HepG2 (cell line): ENCODE measurements around the gene GIPC1. TPM values are rescaled to one million over a fixed set of nuclear protein-coding genes. Genes with fewer than 3 reads are reported as not detected.

Source experiments
- CCAR2 ChIP-seq: fragments of 200-400 bp; formaldehyde crosslinking; optimal IDR thresholded peaks from 2 replicates; pipeline ENCODE3; 2018; ENCODE audit warnings: low read depth, mild to moderate bottlenecking, low read length, moderate library complexity
- CERS6 ChIP-seq: sonication (generic); formaldehyde crosslinking; IDR thresholded peaks from 2 replicates; pipeline ENCODE4 v1.5.0; 2020; ENCODE audit warnings: missing genetic modification reagents
- ETS1 ChIP-seq: sonication (generic); formaldehyde crosslinking; IDR thresholded peaks from 2 replicates; pipeline ENCODE4 v1.4.0; 2020; ENCODE audit warnings: missing genetic modification reagents
- GZF1 ChIP-seq: sonication (generic); formaldehyde crosslinking; IDR thresholded peaks from 2 replicates; pipeline ENCODE4 v1.5.1; 2020; ENCODE audit warnings: mild to moderate bottlenecking, missing genetic modification reagents
- HDAC1 ChIP-seq: sonication (generic); formaldehyde crosslinking; IDR thresholded peaks from 2 replicates; pipeline ENCODE4 v1.5.1; 2020; ENCODE audit warnings: mild to moderate bottlenecking, missing genetic modification reagents
- IKZF4 ChIP-seq: sonication (generic); formaldehyde crosslinking; IDR thresholded peaks from 2 replicates; pipeline ENCODE4 v1.5.1; 2020; ENCODE audit warnings: borderline replicate concordance, mild to moderate bottlenecking, low read depth, missing genetic modification reagents; ENCODE audit errors: not compliant biosample characterization
- KLF11 ChIP-seq: IDR thresholded peaks from 2 replicates; pipeline ENCODE4 v1.6.1; 2016; ENCODE audit warnings: missing compliant biosample characterization
- PREB ChIP-seq: sonication (generic); formaldehyde crosslinking; IDR thresholded peaks from 2 replicates; pipeline ENCODE4 v1.4.0; 2020; ENCODE audit warnings: missing genetic modification reagents
- RFX1 ChIP-seq: fragments of 450-650 bp; IDR thresholded peaks from 2 replicates; pipeline ENCODE4 v1.6.1; 2017
- RFXANK ChIP-seq: IDR thresholded peaks from 2 replicates; pipeline ENCODE4 v1.6.1; 2016
- SALL2 ChIP-seq: sonication (generic); formaldehyde crosslinking; IDR thresholded peaks from 2 replicates; pipeline ENCODE4 v1.8.1; 2023; ENCODE audit warnings: mild to moderate bottlenecking, missing genetic modification reagents, inconsistent platforms
- TBP ChIP-seq: sonication (generic); formaldehyde crosslinking; IDR thresholded peaks from 2 replicates; pipeline ENCODE4 v1.5.0; 2020; ENCODE audit warnings: missing genetic modification reagents
- TCF12 ChIP-seq, 2 experiments: fragments of 450-650 bp in 1 of 2; sonication (generic) in 1 of 2; formaldehyde crosslinking in 1 of 2; IDR thresholded peaks; 2 replicates each; pipeline versions ENCODE4 v1.6.1 to v1.8.0; 2017 to 2022; ENCODE audit warnings: antibody characterized with exemption in 1 of 2, mild to moderate bottlenecking in 1 of 2, missing genetic modification reagents in 1 of 2, moderate library complexity in 1 of 2
- ZBTB26 ChIP-seq: IDR thresholded peaks from 2 replicates; pipeline ENCODE4 v1.6.1; 2016; ENCODE audit warnings: missing compliant biosample characterization, missing genetic modification reagents, borderline replicate concordance
- ZNF3 ChIP-seq: IDR thresholded peaks from 2 replicates; pipeline ENCODE4 v1.7.0; 2017; ENCODE audit warnings: inconsistent platforms
- ZNF337 ChIP-seq: sonication (generic); formaldehyde crosslinking; IDR thresholded peaks from 2 replicates; pipeline ENCODE4 v1.5.1; 2020; ENCODE audit warnings: missing genetic modification reagents, low read depth, mild to moderate bottlenecking, borderline replicate concordance
- ZNF367 ChIP-seq: sonication (generic); formaldehyde crosslinking; IDR thresholded peaks from 2 replicates; pipeline ENCODE4 v1.4.0; 2020; ENCODE audit warnings: missing genetic modification reagents, borderline replicate concordance
- ZNF547 ChIP-seq: sonication (generic); formaldehyde crosslinking; IDR thresholded peaks from 2 replicates; pipeline ENCODE4 v1.5.1; 2020; ENCODE audit warnings: mild to moderate bottlenecking, missing genetic modification reagents
- polyA plus RNA-seq, 8 experiments: library from polyadenylated mRNA; depleted of rRNA in 3 of 8; stranded (reverse) in 7 of 8; unstranded in 1 of 8; fragments of >200 nt; fragmentation: Illumina TruSeq in 4 of 8; extraction: Trizol in 4 of 8; gene quantifications; 2 replicates each; pipeline versions ENCODE4 v1.2.1 to v1.2.3, GENCODE V29; 2011 to 2016; ENCODE audit warnings: low read depth in 4 of 8, missing spikeins in 1 of 8, mixed read lengths in 1 of 8; ENCODE audit not compliant: insufficient read depth in 1 of 8
- total RNA-seq, 5 experiments: library from RNA; depleted of rRNA; stranded (reverse); fragments of >200 nt; fragmentation: Illumina TruSeq; extraction: Trizol; gene quantifications; 2 replicates each; pipeline ENCODE4 v1.2.3, GENCODE V29; 2016; ENCODE audit warnings: low read depth in 1 of 5
- TF ChIP-seq, protein P1 (sequence below): sonication (generic); formaldehyde crosslinking; IDR thresholded peaks from 2 replicates; pipeline ENCODE4 v1.8.0; 2022; ENCODE audit warnings: low read depth, missing genetic modification reagents
- TF ChIP-seq, protein P2 (sequence below): sonication (generic); formaldehyde crosslinking; IDR thresholded peaks from 2 replicates; pipeline ENCODE4 v1.5.0; 2020; ENCODE audit warnings: mild to moderate bottlenecking, missing genetic modification reagents, borderline replicate concordance
- TF ChIP-seq, protein P3 (sequence below): sonication (generic); formaldehyde crosslinking; IDR thresholded peaks from 2 replicates; pipeline ENCODE4 v1.5.1; 2020; ENCODE audit warnings: missing genetic modification reagents, mild to moderate bottlenecking, borderline replicate concordance

Gene GIPC1
- total and polyA plus RNA-seq, 2 of the 13 experiments (the other 11 are each of a cell fraction or from before 2014, with no cell fraction given): 27.1 to 48.1 TPM

DNA sequence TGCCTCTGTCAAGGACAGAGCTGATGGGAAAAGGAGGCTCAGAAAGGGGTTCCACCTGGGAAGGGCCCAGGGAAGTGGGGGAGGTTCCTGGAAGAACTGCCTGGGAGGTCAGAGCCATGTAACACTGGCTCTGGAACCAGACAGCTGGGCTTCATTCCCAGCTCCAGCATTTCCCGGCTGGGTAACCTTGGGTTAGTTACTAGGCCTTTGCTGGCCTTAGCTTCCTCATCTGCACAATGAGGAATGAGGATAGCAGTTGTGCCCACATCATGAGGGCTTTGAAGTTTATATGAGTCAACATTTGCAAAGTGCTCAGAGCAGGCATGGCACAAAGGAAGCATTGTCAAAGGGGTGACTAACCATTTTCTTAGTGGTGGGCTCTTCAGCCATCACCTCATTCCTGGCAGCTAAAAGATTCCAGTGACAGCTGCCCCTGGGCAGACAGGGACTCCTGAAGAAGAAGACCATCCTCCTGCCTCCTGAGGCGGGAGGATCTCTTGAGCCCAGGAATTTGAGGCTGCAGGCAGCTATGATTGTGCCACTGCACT is 24.0 kb upstream of the GIPC1 start (continued):
- TF ChIP-seq, protein P1, sequence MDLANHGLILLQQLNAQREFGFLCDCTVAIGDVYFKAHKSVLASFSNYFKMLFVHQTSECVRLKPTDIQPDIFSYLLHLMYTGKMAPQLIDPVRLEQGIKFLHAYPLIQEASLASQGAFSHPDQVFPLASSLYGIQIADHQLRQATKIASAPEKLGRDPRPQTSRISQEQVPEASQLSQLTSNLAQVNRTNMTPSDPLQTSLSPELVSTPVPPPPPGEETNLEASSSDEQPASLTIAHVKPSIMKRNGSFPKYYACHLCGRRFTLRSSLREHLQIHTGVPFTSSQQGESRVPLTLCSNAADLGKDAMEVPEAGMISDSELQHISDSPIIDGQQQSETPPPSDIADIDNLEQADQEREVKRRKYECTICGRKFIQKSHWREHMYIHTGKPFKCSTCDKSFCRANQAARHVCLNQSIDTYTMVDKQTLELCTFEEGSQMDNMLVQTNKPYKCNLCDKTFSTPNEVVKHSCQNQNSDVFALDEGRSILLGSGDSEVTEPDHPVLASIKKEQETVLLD (CRISPR knock-in tag): no peak
- TF ChIP-seq TCF12 (IDR thresholded peaks at IDR 0.05) (no peak), TCF12 (CRISPR knock-in tag; IDR thresholded peaks at IDR 0.05) (no peak), CCAR2 (peak; percentile 82), ZBTB26 (CRISPR knock-in tag) (peak; percentile 89; the same call in 1 of the 2 replicates), GZF1 (CRISPR knock-in tag) (no peak), CERS6 (CRISPR knock-in tag) (no peak), ZNF367 (CRISPR knock-in tag) (no peak), HDAC1 (CRISPR knock-in tag) (peak; percentile 88), ZNF3 (CRISPR knock-in tag) (no peak), KLF11 (CRISPR knock-in tag) (no peak), ETS1 (CRISPR knock-in tag) (no peak), RFXANK (0 out of 2 replicates have a peak, but pooled peaks have one; percentile 33), RFX1 (no peak), TBP (CRISPR knock-in tag) (no peak), SALL2 (CRISPR knock-in tag) (no peak), ZNF547 (CRISPR knock-in tag) (no peak), ZNF337 (CRISPR knock-in tag) (no peak), PREB (CRISPR knock-in tag) (no peak), IKZF4 (no peak)
- TF ChIP-seq, protein P2, sequence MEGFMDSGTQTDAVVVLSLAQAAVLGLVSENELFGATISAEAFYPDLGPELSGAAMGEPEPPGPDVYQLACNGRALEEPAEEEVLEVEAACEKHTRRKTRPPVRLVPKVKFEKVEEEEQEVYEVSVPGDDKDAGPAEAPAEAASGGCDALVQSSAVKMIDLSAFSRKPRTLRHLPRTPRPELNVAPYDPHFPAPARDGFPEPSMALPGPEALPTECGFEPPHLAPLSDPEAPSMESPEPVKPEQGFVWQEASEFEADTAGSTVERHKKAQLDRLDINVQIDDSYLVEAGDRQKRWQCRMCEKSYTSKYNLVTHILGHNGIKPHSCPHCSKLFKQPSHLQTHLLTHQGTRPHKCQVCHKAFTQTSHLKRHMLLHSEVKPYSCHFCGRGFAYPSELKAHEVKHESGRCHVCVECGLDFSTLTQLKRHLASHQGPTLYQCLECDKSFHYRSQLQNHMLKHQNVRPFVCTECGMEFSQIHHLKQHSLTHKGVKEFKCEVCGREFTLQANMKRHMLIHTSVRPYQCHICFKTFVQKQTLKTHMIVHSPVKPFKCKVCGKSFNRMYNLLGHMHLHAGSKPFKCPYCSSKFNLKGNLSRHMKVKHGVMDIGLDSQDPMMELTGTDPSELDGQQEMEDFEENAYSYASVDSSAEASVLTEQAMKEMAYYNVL: no peak; the same call in 1 of the 2 replicates
- TF ChIP-seq, protein P3, sequence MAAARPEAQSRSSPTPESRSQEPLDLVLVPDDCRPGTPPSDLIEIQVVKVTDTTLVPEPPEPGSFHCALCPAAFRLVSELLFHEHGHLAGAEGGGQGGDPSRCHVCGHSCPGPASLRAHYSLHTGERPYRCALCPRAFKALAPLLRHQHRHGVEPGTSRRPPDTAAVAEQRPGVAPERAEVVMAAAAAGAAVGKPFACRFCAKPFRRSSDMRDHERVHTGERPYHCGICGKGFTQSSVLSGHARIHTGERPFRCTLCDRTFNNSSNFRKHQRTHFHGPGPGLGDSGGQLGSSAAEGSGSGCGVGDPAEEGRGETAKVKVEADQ: no peak
